Erythroblast (primary cell): ENCODE measurements around the gene SMAP1.

Source experiments
- DNase-seq, 2 experiments: peaks; one replicate each; lab custom pipeline; 2025; lab: John Stamatoyannopoulos, UW
- GATA1 ChIP-seq: IDR thresholded peaks from 2 replicates; pipeline ENCODE4 v1.6.1; 2011; ENCODE audit warnings: low read depth, mild to moderate bottlenecking, control low read depth, low read length, moderate library complexity
- POLR2A ChIP-seq: IDR thresholded peaks from 2 replicates; pipeline ENCODE4 v1.6.1; 2011; ENCODE audit warnings: mild to moderate bottlenecking, low read length

Gene SMAP1

GRCh38 chr6:70889270-70889669 is 221.6 kb downstream of the SMAP1 start:
- TF ChIP-seq POLR2A (no peak), GATA1 (no peak)
- DNase-seq = no peak

DNA sequence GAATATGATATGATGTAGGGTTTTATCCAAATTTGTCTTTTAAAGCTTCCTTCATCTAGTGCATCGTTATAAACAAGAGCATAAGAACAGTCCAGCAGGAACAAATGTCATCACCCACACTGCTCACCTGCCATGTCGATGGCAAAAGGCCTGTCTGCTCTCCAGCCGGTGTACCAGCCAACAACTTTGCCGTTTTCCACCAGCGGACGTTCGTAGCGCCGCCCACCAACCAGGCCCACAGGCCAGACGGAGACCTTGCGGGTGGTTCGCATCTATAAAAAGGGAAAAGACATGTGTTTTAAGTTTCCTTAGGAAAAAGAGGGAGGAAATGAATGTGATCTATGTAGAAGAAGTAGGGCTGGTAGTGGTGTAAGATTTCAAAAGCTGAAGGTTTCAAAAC is 226.3 kb downstream of the SMAP1 start:
- TF ChIP-seq POLR2A (no peak), GATA1 (no peak)
- no peak for DNase-seq

GRCh38 chr6:70900047-70900446 is 232.4 kb downstream of the SMAP1 start:
- TF ChIP-seq POLR2A (no peak), GATA1 (no peak)
- no peak for DNase-seq

- no peak for TF ChIP-seq GATA1
- no peak for TF ChIP-seq POLR2A
- no peak for DNase-seq
Observed at GRCh38 chr6:70901324-70901723, 233.6 kb downstream of the SMAP1 start.

DNA sequence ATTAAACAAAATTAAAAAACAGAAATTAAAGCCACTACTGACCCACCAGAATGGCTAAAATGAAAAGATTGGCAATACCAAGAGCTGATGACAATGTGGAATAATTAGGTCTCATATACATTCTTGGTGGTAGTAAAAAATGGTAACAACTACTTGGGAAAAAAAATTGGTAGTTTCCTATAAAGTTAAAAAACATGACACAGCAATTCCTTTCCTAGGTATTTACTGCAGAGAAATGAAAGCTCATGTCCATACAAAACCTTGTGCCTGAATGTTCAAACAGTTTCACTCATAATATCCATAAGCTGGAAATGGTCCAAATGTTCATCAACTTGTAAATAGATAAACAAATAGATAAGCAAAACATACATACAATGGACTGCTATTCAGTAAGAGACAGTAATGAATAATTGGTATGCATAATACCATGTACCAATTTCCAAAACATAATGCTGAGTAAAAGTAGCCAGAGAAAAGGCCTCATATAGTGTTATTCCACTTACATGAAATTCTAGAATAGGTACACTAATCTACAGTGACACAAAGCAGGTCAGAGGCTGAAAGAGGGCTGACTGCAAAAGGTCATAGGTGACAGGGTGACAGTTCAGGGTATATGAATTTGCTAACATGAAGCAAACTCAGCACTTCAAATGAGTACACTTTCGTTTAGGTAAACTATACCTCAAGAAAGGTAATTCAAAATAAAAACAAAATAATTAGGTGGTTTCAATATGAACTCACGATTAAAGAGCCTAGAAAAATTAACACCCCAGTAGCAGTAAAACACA is 236.2 kb downstream of the SMAP1 start:
- TF ChIP-seq POLR2A (no peak), GATA1 (no peak)
- no peak for DNase-seq

- DNase-seq = no peak
- TF ChIP-seq POLR2A (no peak), GATA1 (no peak)
Observed at GRCh38 chr6:70905742-70906141, 238.1 kb downstream of the SMAP1 start.
